ENCODE data around the gene NME7.
"Not testable (repeated sequence)": the region's sequence is repeated elsewhere in the genome, so short reads cannot be mapped to it uniquely, and the experiment has no call there.

Gene NME7

GRCh38 chr1:169346036-169346589 lies 21.5 kb downstream of the NME7 start:
- Histone ChIP-seq H3K27ac (no peak overlapping the region), H3K4me3 (no peak overlapping the region)

- Histone ChIP-seq H3K4me3 (no peak overlapping the region), H3K27ac (no peak overlapping the region)
These were observed 22.1 kb downstream of the NME7 start for GRCh38 chr1:169345511-169345910.

DNA sequence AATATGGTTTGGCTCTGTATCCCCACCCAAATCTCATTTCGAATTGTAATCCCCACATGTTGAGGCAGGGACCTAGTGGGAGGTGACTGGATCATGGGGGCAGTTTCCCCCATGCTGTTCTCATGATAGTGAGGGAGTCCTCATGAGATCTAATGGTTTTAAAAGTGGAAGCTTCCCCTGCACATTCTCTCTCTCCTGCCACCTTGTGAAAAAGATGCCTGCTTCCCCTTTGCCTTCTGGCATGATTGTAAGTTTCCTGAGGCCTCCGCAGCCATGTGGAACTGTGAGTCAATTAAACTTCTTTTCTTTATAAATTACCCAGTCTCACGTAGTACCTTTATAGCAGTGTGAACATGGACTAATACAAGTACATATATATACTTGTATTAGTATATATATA lies 25.5 kb downstream of the NME7 start:
- H3K4me3 ChIP-seq, H3K27ac ChIP-seq: not testable (repeated sequence)

DNA sequence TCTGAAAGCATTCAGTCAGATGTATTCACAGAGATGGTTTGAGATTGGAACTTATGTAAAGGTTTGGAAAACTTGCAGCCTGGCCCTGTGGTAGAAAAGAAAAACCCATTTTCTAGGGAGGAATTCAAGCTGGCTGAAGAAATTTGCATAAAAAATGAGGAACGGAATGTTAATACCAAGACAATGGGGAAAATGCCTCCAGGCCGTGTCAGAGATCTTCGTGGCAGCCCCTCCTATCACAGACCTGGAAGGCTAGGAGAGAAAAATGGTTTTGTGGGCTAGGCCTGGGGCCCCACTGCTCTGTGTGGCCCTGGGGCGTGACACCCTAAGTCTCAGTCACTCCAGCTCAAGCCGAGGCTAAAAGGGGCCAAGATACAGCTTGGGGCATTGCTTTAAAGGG lies 26.7 kb downstream of the NME7 start:
- no peak overlapping the region for H3K4me3 ChIP-seq
- no peak overlapping the region for H3K27ac ChIP-seq

- H3K4me3 ChIP-seq, result no peak overlapping the region
- H3K27ac ChIP-seq, result no peak overlapping the region
These were observed 27.8 kb downstream of the NME7 start for GRCh38 chr1:169339773-169340172.

GRCh38 chr1:169338617-169339016 lies 29.0 kb downstream of the NME7 start:
- H3K27ac ChIP-seq, result no peak overlapping the region
- no peak overlapping the region for H3K4me3 ChIP-seq

DNA sequence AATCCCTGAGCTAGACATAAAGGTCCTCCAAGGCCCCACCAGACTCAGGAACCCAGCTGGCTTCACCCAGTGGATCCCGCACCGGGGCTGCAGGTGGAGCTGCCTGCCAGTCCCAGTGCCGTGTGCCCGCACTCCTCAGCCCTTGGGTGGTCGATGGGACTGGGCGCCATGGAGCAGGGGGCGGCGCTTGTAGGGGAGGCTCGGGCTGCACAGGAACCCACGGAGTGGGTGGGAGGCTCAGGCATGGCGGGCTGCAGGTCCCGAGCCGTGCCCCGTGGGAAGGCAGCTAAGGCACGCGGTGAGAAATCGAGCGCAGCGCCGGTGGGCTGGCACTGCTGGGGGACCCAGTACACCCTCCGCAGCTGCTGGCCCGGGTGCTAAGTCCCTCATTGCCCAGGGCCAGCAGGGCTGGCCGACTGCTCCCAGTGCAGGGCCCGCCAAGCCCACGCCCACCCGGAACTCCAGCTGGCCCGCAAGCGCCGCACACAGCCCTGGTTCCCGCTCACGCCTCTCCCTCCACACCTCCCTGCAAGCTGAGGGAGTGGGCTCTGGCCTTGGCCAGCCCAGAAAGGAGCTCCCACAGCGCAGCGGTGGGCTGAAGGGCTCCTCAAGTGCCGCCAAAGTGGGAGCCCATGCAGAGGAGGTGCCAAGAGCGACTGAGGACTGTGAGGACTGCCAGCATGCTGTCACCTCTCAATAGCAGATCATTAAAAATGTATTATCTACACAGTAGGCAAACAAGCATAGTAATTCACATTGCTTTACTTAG lies 30.5 kb downstream of the NME7 start:
- not testable (repeated sequence) for H3K4me3 ChIP-seq, H3K27ac ChIP-seq

DNA sequence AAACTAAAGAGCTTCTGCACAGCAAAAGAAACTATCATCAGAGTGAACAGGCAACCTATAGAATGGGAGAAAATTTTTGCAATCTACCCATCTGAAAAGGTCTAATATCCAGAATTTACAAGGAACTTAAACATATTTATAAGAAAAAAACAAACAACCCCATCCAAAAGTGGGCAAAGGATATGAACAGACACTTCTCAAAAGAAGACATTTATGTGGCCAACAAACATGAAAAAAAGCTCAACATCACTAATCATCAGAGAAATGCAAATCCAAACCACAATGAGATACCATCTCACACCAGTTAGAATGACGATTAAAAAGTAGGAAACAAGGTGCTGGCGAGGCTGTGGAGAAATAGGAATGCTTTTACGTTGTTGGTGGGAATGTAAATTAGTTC lies 32.9 kb downstream of the NME7 start:
- not testable (repeated sequence) for H3K4me3 ChIP-seq, H3K27ac ChIP-seq

- H3K4me3 ChIP-seq, result no peak overlapping the region
- H3K27ac ChIP-seq, result no peak overlapping the region
These were observed 36.7 kb downstream of the NME7 start for GRCh38 chr1:169330927-169331326.

DNA sequence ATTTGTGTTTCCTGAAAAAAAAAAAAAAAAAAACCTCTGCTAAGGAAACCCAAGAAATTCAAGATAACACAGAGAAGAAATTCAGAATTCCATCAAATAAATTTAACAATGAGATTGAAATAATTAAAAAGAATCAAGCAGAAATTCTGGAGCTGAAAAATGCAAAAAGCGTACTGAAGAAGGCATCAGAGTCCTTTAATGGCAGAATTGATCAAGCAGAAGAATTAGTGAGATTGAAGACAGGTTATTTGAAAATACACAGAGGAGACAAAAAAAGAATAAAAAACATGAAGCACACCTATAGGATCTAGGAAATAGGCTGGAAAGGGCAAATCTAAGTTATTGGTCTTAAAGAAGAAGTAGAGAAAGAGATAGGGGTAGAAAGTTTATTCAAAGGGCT lies 38.2 kb downstream of the NME7 start:
- Histone ChIP-seq H3K27ac (no peak overlapping the region), H3K4me3 (no peak overlapping the region)

- Histone ChIP-seq H3K4me3 (no peak overlapping the region), H3K27ac (no peak overlapping the region)
These were observed 39.7 kb downstream of the NME7 start for GRCh38 chr1:169327875-169328274.

- no peak overlapping the region for H3K27ac ChIP-seq
- no peak overlapping the region for H3K4me3 ChIP-seq
These were observed 40.7 kb downstream of the NME7 start for GRCh38 chr1:169326956-169327268.

DNA sequence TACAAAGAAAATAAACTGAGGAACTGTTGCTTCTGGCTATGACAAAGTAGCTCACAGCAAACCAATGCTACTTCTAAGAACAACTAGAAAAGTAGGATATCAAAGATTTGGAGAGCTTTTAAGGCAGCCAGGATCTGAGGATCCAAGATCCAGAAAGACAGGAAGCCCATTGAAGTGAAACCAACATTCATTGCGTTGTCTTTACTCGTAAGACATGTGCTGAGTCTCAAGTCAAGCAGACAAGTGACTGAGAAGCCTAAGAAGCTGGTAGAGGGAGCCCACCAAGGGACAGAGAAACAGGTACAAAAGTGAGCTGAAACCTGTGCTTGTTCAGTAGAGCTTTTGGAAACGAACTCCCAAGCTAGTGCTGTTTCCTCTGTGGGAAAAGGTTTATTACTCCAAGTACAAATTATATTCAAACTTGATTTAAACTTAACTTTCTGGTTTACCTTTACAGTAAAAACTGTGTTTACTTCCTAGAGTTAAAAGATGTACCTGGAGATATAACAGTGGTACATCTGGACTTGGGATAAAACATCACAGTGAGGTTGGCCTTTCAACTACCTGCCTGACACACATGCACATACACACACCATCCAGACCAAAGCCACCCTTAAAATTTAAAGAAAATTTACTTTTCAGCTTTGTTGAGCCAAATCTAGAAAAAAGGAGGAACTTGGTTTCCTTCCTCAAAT lies 41.2 kb downstream of the NME7 start:
- Histone ChIP-seq H3K27ac (no peak overlapping the region), H3K4me3 (no peak overlapping the region)

GRCh38 chr1:169325117-169325516 lies 42.5 kb downstream of the NME7 start:
- Histone ChIP-seq H3K27ac (no peak overlapping the region), H3K4me3 (no peak overlapping the region)

GRCh38 chr1:169322138-169322537 lies 45.5 kb downstream of the NME7 start:
- no peak overlapping the region for H3K27ac ChIP-seq
- no peak overlapping the region for H3K4me3 ChIP-seq

DNA sequence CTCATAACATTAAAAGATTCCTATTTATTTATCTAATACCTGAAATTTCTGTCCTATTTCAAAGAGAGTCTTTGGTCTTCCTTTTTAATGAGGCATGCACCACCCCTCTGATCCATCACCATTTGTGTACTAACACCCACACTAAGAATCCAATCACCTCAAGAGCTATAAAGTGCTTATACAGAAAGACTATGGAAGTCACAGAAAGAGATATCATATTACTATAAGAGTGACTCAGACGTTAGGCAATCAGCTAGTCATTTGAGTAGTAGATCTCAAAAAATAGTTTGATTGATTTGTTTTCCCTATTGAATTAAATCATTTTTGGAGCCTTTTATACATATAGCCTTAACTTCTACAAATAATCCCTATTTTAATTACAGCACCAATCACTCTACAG lies 46.1 kb downstream of the NME7 start:
- Histone ChIP-seq H3K4me3 (no peak overlapping the region), H3K27ac (no peak overlapping the region)

DNA sequence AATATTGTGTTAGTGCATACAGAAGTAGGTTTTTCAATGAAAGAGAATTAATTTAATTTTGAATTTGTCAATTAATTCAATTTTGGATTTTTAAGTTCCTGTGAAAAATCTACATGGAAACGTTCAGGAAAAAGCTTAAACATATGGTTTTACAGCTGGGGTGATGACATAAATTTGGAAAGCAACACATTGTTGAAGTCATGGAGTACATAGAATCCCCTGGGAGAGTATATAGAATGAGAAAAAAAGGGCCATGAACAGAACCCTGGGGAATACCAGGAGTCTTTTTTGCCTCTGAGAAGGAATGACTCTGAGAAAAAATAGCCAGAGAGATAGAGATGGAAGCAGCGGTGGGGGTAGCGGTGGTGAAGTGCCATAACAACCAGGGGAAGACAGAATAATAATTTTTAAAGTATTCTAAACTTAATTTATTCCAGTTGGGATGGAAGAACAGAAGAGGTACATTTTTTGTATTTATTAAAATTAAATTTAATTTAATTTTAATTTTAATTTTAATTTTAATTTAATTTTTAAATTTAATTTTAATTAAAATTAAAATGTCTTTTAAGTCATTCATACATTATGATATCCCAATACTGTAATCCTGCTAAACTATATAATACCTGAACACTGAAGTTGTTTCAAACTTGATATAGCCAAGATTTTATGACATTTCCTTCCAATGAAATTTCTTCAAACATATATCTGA lies 48.9 kb downstream of the NME7 start:
- Histone ChIP-seq H3K27ac (no peak overlapping the region), H3K4me3 (no peak overlapping the region)

DNA sequence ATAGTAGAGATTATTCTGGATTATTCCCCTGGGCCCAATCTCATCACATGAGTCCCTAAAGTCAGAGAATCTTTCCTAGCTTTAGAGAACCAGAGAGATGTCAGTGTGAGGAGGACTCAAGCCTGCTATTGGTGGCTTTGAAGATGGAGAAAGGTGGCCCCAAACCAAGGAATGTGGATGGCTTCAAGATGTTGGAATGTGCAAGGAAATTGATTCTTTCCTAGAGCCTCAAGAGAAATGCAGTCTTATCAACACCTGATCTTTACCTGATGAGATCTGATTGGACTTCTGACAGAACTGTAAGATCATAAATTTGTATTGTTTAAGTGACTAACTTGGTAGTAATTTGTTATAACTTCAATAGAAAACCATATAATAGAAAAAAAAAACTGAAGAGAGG lies 51.0 kb downstream of the NME7 start:
- Histone ChIP-seq H3K27ac (no peak overlapping the region), H3K4me3 (no peak overlapping the region)

- H3K4me3 ChIP-seq, result no peak overlapping the region
- H3K27ac ChIP-seq, result no peak overlapping the region
These were observed 55.3 kb downstream of the NME7 start for GRCh38 chr1:169312084-169312954.

All from skin epidermis (tissue), 12 donors.